Measurements from ENCODE around the gene TXNIP.

GRCh38 chr1:145978471-145978853, 17.9 kb downstream of the TXNIP start:
- TF ChIP-seq CTCF (IDR thresholded peaks at IDR 0.05; ENCODE audit: poor library complexity) (no peak), EZH2 (IDR thresholded peaks at IDR 0.05; ENCODE audit: borderline replicate concordance) (no peak), EZH2phosphoT487 (IDR thresholded peaks at IDR 0.05; ENCODE audit: low read depth, severe bottlenecking, unreplicated experiment) (no peak)

Measured in hepatocyte (in vitro differentiated cells).